H54 (cell line): ENCODE data around the gene TMEM255B.

ENCODE experiments used
- DNase-seq: peaks from one replicate; pipeline ENCODE4 v3.0.0; 2011; ENCODE audit warnings: low spot score, mixed read lengths; ENCODE audit not compliant: insufficient read length
- FAIRE-seq: peaks from 3 replicates; lab custom pipeline; 2011; peaks lifted over from hg19 to GRCh38; lab: Jason Lieb, UNC
- POLR2A ChIP-seq: IDR thresholded peaks from 2 replicates; pipeline ENCODE4 v1.6.1; 2011; ENCODE audit warnings: low read depth, mild to moderate bottlenecking, low read length

TMEM255B gene

DNA sequence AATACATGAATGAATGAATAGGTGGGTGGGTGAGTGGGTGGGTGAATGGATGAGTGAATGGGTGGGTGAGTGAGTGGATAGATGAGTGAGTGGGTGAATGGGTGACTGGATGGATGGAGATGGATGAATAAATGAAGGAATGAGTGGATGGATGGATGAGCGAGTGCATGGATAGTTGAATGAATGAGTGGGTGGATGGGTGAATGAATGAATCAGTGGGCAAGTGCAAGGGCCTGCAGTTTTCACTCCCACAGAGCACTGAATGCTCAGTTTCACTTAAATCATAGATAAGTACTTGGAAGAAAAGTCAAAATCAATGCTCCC is 92.4 kb downstream of the TMEM255B start:
- no peak for FAIRE-seq
- no peak for TF ChIP-seq POLR2A
- DNase-seq = no peak

DNA sequence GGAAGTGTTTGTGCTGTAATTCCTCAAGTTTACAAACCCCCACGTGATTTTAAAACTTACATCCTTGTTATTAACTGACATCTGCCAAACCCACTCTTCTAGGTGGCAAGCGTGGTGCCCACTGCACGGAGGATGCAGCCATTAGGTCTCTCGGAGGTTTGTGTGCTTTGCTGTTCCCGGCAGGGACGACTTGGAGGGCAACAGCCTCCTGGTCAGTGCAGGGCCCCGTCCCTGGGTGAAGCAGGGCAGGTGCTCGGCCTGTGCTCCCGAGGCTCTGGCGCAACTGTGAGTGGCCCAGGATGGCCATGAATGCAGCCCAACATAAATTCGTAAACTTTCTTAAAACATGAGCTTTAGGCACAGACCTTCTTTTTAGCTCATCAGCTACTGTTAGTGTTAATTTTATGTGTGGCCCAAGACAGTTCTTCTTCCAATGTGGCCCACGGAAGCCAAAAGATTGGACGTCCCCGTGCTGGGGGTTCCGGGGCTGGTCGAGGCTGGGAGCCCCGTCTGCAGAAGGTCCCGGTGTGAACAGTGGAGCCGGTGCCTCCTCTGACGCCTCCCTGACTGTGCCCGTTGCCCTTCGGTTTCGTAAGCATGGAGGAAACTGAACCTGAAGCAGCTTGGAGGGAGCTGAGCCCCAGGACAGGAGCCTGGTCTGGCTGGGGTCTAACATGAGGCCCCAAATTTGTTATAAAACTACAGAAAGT is 93.0 kb downstream of the TMEM255B start:
- TF ChIP-seq POLR2A = no peak
- FAIRE-seq = no peak
- DNase-seq = no peak

DNA sequence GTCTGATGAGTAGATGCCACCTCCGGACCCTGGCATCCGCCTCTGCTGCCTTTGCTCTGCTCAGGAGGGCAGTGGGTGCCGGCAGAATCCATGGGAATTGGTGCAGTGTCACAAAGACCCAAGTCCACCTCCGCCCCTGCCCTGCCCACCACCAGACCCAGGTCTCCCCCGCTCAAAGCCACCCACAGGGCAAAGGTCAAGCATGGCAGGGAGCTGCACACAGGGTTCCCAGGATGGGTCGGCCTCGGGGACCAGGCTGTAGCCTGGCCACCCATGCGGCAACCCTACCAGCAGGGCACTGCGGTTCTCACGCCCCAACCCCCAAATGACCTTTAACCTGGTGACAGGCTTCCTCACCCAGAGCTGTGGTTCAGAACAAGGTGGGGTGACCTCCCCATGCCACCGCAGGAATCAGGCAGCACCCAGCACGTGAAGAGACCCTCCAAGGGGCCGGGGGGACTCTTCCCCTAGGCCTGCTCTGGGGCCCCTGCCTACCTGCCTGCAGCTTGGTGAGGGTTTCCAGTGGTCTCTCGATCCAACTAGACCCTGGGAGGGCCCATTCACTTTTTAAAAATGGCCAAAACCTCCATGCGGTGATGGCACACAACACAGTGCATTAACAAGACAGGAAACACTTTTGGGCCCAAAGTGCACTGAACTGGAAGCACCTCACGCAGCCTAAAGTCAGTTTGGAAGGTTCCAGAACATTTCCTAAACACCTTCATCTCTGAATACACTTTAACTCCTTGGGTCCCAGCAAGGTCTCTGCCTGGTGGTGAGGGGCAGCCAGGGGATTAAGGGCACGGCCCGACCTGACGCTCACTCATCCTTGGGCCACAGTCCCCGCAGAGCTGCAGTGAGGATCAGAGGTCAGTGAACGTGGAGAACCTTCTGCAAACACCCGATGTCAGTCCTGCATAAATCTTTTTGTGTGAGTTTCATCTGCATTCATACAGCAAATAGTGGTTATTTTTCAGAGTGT is 93.8 kb downstream of the TMEM255B start:
- no peak for TF ChIP-seq POLR2A
- DNase-seq = no peak
- no peak for FAIRE-seq

DNA sequence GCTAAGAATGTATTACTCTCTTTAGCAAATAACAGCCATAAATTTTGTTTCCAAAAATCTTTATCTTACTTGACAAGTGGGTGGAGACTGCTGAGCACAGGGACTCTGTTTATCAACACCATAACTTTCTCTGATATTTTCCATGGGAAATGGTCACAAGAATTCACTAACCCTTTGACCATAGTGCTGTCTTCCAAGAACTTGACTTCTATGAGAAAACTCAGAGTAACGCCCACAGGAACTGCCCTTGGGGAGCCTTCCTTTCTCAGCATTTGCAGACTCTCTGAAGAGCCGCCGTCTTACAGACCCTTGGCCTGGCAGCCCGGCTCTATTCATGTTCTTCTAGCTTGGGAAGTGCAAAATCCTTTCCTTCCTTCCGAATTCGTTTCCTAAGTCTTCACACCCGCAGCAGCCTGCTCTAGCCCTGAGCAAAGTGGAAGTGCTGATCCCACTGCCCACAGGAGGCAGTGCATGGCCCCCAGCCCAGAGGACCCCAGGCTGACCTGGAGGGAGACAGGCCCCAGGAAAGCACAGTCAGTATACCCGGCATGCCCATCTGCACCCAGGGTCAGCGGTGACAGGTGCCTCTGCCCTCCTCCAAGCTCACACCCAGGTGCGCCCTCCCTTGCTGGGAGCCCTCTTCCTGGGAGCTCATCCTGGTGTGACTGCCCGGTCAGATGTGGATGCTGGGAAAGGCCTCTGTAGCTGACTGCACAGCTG is 94.7 kb downstream of the TMEM255B start:
- no peak for FAIRE-seq
- TF ChIP-seq POLR2A = no peak
- no peak for DNase-seq

DNA sequence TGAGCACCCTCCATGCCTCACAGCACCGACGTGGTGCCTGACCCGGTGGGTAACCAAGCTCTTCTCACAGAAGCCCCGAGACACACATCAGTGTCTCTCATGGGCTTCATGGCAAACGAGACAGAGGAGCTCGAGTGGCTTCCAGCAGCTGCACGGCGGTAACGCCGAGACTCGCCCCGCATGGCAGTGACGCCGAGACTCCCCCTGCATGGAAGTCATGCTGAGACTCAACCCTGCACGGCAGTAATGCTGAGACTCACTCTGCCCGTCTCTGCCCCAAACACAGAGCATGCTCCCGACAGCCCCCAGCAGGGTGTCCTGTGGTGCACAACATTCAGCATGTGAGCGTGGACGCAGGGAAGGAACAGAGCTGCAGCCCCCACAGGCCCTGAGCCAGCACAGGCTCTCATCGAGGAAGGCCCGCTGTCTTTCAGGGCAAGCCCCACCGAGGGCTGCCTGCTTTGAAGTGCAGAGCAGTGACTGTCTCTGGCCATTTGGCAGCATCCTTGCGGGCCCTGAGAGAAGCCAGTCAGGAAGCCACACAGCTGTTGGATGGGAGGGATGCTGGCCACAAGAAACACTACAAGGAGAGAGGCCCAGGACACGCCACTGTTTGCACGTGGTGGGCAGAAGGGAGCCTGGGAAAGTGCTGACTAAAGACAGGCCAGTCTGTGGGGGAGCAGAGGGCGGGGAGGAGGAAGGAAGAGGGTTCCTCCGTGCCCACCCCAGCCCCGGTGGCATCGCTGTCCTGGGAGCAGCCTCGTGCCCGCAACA is 95.4 kb downstream of the TMEM255B start:
- TF ChIP-seq POLR2A = no peak
- no peak for FAIRE-seq
- no peak for DNase-seq

DNA sequence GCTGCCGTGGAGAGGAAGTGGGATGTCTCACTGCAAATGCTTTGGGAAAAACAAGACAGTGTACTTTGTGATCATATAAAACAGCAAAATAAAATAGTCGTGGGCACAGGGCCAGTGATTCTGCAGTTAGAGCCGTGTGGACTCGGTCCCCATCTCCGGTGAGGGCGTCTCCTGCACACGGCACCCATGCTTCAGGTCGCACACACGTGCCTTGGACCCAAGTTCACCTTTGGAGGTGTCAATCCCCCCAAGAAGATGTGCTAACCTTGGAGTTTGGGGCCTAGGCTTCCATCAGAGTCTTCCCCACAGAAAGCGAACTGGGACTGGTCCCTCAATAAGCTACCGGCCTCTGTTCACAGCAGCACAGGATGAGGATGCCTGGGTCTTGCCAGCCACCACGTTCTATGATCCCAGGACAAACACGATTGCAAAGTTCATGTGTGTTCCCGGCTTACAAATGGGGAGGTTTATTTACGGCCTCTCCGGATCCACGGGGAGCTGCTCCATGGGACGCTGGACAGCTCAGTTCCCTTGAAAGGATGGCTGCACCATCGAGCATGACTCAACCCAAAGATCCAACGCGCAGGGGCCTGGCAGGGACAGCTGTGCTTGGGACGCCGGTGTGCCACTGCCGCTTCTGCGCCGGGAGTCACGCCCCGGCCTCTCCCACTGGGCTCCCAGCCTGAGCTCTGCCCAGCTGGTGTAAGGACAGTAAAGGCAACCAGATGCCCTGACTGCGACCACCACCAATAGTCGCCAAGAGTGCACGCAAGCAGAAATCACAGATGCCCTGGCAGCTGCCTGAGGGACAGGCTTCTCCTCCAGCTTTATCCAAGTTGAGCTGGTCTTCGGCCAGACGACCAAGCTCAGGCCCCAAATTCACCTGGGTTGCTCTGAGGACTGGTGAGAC is 96.2 kb downstream of the TMEM255B start:
- no peak for DNase-seq
- TF ChIP-seq POLR2A = no peak
- FAIRE-seq = no peak

DNA sequence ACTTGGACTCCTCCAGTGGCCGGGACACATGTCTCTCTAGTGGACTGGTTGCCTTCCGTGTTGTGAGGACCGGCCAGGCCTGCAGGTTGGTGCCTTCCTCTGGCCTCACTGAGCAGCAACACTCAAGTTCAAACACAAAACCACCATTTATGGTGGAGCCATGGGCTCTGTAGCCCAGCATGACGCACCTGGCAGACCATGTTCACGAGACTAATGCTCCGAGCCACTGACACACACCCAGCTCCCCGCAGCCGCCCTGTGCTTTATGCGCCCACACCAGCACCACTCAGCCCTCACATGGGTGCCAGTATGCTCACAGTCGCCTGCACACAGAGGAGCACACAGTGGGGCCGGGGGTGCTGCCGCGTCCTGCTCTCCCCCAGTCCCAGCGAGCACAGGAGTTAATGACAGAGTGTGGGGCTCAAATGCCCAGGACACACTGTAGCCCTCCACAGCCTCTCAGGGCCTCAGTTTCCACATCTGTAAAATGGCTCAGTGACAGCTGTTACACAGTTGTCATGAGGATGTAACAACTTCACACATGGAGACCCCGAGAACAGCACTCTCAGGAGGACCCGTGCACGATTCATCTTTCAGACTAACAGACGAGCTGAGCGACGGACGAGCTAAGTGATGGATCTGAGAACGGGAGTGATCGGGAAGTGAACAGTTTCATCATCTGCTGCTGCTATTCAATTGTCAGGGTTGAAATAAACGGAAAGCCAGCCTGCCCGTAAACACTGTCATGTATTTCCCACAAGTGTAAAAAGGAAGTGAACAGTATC is 97.1 kb downstream of the TMEM255B start:
- FAIRE-seq (no peak), DNase-seq (no peak)
- no peak for TF ChIP-seq POLR2A

DNA sequence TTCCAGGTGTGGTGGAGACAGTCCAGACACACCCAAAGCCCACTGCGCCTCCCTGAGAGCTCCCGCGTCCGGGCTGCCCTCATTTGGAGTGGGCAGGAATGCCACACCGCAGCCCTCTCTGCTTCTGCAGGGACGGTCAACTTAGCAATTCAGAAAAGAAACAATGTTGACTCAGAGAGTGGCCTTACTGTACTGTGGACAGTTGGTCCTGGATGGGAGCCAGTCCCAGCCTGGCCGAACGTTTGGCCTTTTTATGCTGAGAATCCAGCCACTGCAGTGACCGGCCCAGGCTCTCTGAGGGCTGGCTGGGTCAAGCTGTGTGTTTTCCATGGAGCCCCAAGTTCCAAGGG is 97.7 kb downstream of the TMEM255B start:
- TF ChIP-seq POLR2A = no peak
- FAIRE-seq = peak; percentile 45
- peak; percentile 94 for DNase-seq

DNA sequence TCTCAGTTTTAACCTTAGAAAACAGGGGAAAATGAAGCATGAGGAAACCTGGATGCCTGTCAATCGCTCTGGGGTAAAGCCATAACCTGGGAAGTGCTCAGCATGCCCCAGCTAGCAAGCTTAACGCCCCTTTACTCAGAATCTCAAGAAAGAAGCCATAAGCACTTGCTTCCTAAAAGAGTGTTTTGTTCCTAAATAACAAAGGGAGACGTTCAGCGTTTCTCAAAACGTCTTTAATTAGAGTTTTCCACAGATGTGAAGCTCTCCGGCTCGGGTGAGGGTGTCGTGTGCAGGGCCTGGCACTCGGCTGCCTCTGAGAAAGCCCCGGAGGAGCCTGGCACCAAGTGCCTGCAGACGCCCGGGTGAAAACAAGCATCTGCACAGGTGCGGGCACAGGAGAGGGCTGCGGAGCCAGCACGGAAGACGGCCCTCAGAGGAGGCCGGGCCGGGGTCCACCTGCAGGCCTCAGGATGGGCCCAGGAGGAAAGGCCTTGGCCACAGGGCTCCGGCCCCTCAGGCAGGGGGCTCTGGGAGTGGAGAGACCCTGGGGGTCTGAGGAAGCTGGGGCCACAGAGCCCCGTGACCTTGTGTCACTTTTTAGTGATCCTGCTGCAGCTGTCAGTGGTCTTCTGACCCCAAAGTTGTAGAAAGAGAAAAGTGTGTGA is 98.6 kb downstream of the TMEM255B start:
- no peak for TF ChIP-seq POLR2A
- FAIRE-seq (no peak), DNase-seq (no peak)

DNA sequence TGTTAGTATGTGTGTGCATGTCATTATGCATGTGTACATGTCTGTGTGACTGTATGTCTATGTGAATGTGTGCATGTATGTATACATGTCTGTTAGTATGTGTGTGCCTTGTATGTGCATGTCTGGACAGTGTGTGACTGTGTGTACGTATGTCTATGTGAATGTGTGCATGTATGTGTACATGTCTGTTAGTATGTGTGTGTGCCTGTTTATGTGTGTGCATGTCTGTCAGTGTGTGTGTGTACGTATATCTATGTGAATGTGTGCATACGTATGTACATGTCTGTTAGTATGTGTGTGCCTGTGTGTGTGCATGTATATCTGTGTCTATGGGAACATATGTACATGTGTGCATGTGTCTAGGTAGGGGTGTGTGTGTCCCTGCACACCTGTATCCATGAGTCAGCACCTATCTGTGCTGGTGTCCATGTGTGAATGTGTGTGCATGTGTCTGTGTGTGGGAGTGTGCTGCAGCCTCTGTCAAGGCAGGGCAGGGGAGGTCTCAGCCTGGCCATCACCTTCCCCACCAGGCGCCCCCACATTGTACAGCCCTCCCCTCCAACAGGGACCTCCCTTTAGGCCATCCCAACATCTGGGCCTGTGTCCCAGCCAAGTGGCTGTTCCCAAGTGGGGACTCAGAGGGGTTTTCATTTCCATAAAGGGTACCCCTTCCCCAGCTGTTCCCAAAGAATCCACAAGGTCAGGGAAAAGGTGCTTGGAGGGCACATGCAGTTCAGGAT is 100.5 kb downstream of the TMEM255B start:
- no peak for DNase-seq
- TF ChIP-seq POLR2A = no peak
- FAIRE-seq = no peak
